CD4-positive, alpha-beta T cell treated with Interleukin-15 for 1 hour (primary cell): ENCODE measurements around the gene SLC1A5.

Experiments
- DNase-seq: peaks from one replicate; pipeline ENCODE4 v3.0.0-alpha.2; 2020

SLC1A5 gene

GRCh38 chr19:46739290-46739771 lies 49.1 kb downstream of the SLC1A5 start:
- no peak for DNase-seq

- no peak for DNase-seq
Measured at GRCh38 chr19:46737761-46738171, 50.6 kb downstream of the SLC1A5 start.

GRCh38 chr19:46737298-46737654 lies 51.1 kb downstream of the SLC1A5 start:
- no peak for DNase-seq

- no peak for DNase-seq
Measured at GRCh38 chr19:46736531-46737297, 51.7 kb downstream of the SLC1A5 start.

GRCh38 chr19:46733690-46734292 lies 54.6 kb downstream of the SLC1A5 start:
- no peak for DNase-seq

- DNase-seq = peak; percentile 73
Measured at GRCh38 chr19:46732966-46733689, 55.3 kb downstream of the SLC1A5 start.

GRCh38 chr19:46732172-46732938 lies 56.0 kb downstream of the SLC1A5 start:
- DNase-seq = no peak

GRCh38 chr19:46731584-46731983 lies 56.8 kb downstream of the SLC1A5 start:
- DNase-seq = peak; percentile 45

- peak; percentile 71 for DNase-seq
Measured at GRCh38 chr19:46731007-46731501, 57.3 kb downstream of the SLC1A5 start.

GRCh38 chr19:46730595-46730994 lies 57.8 kb downstream of the SLC1A5 start:
- no peak for DNase-seq

- no peak for DNase-seq
Measured at GRCh38 chr19:46730187-46730586, 58.2 kb downstream of the SLC1A5 start.

- no peak for DNase-seq
Measured at GRCh38 chr19:46729696-46730095, 58.7 kb downstream of the SLC1A5 start.

GRCh38 chr19:46728693-46729339 lies 59.6 kb downstream of the SLC1A5 start:
- DNase-seq = peak; percentile 79

GRCh38 chr19:46728208-46728607 lies 60.2 kb downstream of the SLC1A5 start:
- no peak for DNase-seq

- no peak for DNase-seq
Measured at GRCh38 chr19:46727757-46728156, 60.6 kb downstream of the SLC1A5 start.

- no peak for DNase-seq
Measured at GRCh38 chr19:46726971-46727501, 61.4 kb downstream of the SLC1A5 start.

GRCh38 chr19:46726551-46726950 lies 61.8 kb downstream of the SLC1A5 start:
- no peak for DNase-seq

GRCh38 chr19:46725859-46726393 lies 62.5 kb downstream of the SLC1A5 start:
- DNase-seq = no peak

- no peak for DNase-seq
Measured at GRCh38 chr19:46725036-46725820, 63.2 kb downstream of the SLC1A5 start.
